HEK293 (cell line): Measurements from ENCODE around the gene WNT4.
A peak's percentile ranks its signal among the peaks of the same experiment; 100 is the strongest.

Experiments
- GLI2 ChIP-seq: fragments of 450-650 bp; formaldehyde crosslinking; IDR thresholded peaks from 2 replicates; pipeline ENCODE4; 2017; ENCODE audit warnings: missing biosample characterization, missing genetic modification characterization, low read depth, borderline replicate concordance
- GLIS1 ChIP-seq: fragments of 450-650 bp; formaldehyde crosslinking; IDR thresholded peaks from 2 replicates; pipeline ENCODE4 v1.5.1; 2016; ENCODE audit warnings: missing biosample characterization, missing genetic modification characterization
- GLIS2 ChIP-seq: fragments of 450-650 bp; formaldehyde crosslinking; IDR thresholded peaks from 2 replicates; pipeline ENCODE4 v1.5.1; 2016; ENCODE audit warnings: missing biosample characterization, missing genetic modification characterization
- HOXA7 ChIP-seq: sonication (generic); formaldehyde crosslinking; IDR thresholded peaks from 2 replicates; pipeline ENCODE4 v1.8.1; 2022; ENCODE audit warnings: missing genetic modification reagents, borderline replicate concordance
- IKZF3 ChIP-seq: fragments of 450-650 bp; IDR thresholded peaks from 2 replicates; pipeline ENCODE4 v1.5.0; 2018; ENCODE audit warnings: missing biosample characterization, mild to moderate bottlenecking, missing genetic modification characterization, moderate library complexity
- KLF1 ChIP-seq: fragments of 450-650 bp; formaldehyde crosslinking; IDR thresholded peaks from 2 replicates; pipeline ENCODE4 v1.5.1; 2016; ENCODE audit warnings: missing biosample characterization, missing genetic modification characterization
- KLF10 ChIP-seq: fragments of 450-650 bp; IDR thresholded peaks from 2 replicates; pipeline ENCODE4 v1.5.1; 2018; ENCODE audit warnings: missing biosample characterization, mild to moderate bottlenecking, missing genetic modification characterization
- KLF16 ChIP-seq: fragments of 450-650 bp; formaldehyde crosslinking; IDR thresholded peaks from 2 replicates; pipeline ENCODE4 v1.5.1; 2017; ENCODE audit warnings: missing biosample characterization, missing genetic modification characterization
- KLF17 ChIP-seq: fragments of 450-650 bp; formaldehyde crosslinking; IDR thresholded peaks from 2 replicates; pipeline ENCODE4 v1.5.1; 2016; ENCODE audit warnings: missing biosample characterization, missing genetic modification characterization
- KLF9 ChIP-seq: fragments of 450-650 bp; formaldehyde crosslinking; IDR thresholded peaks from 2 replicates; pipeline ENCODE4 v1.5.1; 2016; ENCODE audit warnings: missing biosample characterization, missing genetic modification characterization, low read depth
- MZF1 ChIP-seq: fragments of 450-650 bp; formaldehyde crosslinking; IDR thresholded peaks from 2 replicates; pipeline ENCODE4 v1.5.1; 2017; ENCODE audit warnings: missing biosample characterization, missing genetic modification characterization, borderline replicate concordance
- OSR2 ChIP-seq: fragments of 450-650 bp; formaldehyde crosslinking; IDR thresholded peaks from 2 replicates; pipeline ENCODE4 v1.5.1; 2016; ENCODE audit warnings: missing biosample characterization, missing genetic modification characterization
- PRDM1 ChIP-seq: fragments of 450-650 bp; formaldehyde crosslinking; IDR thresholded peaks from 2 replicates; pipeline ENCODE4; 2016; ENCODE audit warnings: missing biosample characterization, missing genetic modification characterization
- PRDM4 ChIP-seq: fragments of 450-650 bp; formaldehyde crosslinking; IDR thresholded peaks from 2 replicates; pipeline ENCODE4 v1.5.1; 2017; ENCODE audit warnings: missing biosample characterization, missing genetic modification characterization
- SP7 ChIP-seq: fragments of 450-650 bp; formaldehyde crosslinking; IDR thresholded peaks from 2 replicates; pipeline ENCODE4 v1.5.1; 2016; ENCODE audit warnings: missing biosample characterization, missing genetic modification characterization
- TRIM28 ChIP-seq: IDR thresholded peaks from 2 replicates; pipeline ENCODE4 v1.6.1; 2011; ENCODE audit warnings: low read length, control low read depth, borderline replicate concordance
- WT1 ChIP-seq: fragments of 450-650 bp; formaldehyde crosslinking; IDR thresholded peaks from 2 replicates; pipeline ENCODE4 v1.5.1; 2016; ENCODE audit warnings: missing biosample characterization, missing genetic modification characterization
- ZBTB17 ChIP-seq: fragments of 450-650 bp; formaldehyde crosslinking; IDR thresholded peaks from 2 replicates; pipeline ENCODE4 v1.5.1; 2016; ENCODE audit warnings: missing biosample characterization, missing genetic modification characterization
- ZFHX2 ChIP-seq: fragments of 450-650 bp; formaldehyde crosslinking; conservative IDR thresholded peaks from 2 replicates; pipeline ENCODE4 v1.5.1; 2016; ENCODE audit warnings: missing biosample characterization, missing genetic modification characterization
- ZIC2 ChIP-seq: fragments of 450-650 bp; formaldehyde crosslinking; IDR thresholded peaks from 2 replicates; pipeline ENCODE4 v1.5.1; 2016; ENCODE audit warnings: missing biosample characterization, missing genetic modification characterization
- ZNF184 ChIP-seq: fragments of 450-650 bp; IDR thresholded peaks from 2 replicates; pipeline ENCODE4 v1.5.1; 2018; ENCODE audit warnings: missing biosample characterization, mild to moderate bottlenecking, missing genetic modification characterization
- ZNF202 ChIP-seq: fragments of 450-650 bp; formaldehyde crosslinking; IDR thresholded peaks from 2 replicates; pipeline ENCODE4 v1.5.1; 2016; ENCODE audit warnings: missing biosample characterization, missing genetic modification characterization, borderline replicate concordance
- ZNF350 ChIP-seq: fragments of 450-650 bp; formaldehyde crosslinking; IDR thresholded peaks from 2 replicates; pipeline ENCODE4 v1.5.0; 2017; ENCODE audit warnings: missing biosample characterization, mild to moderate bottlenecking, missing genetic modification characterization
- ZNF426 ChIP-seq: fragments of 450-650 bp; formaldehyde crosslinking; IDR thresholded peaks from 2 replicates; pipeline ENCODE4 v1.5.1; 2017; ENCODE audit warnings: missing biosample characterization, missing genetic modification characterization, mild to moderate bottlenecking, inconsistent platforms, moderate library complexity
- ZNF548 ChIP-seq: fragments of 450-650 bp; formaldehyde crosslinking; IDR thresholded peaks from 2 replicates; pipeline ENCODE4 v1.5.1; 2016; ENCODE audit warnings: missing biosample characterization, missing genetic modification characterization
- ZNF560 ChIP-seq: fragments of 450-650 bp; formaldehyde crosslinking; IDR thresholded peaks from 2 replicates; pipeline ENCODE4 v1.5.1; 2017; ENCODE audit warnings: missing biosample characterization, missing genetic modification characterization, borderline replicate concordance
- ZNF600 ChIP-seq: fragments of 450-650 bp; formaldehyde crosslinking; IDR thresholded peaks from 2 replicates; pipeline ENCODE4 v1.5.1; 2016; ENCODE audit warnings: missing biosample characterization, missing genetic modification characterization
- ZNF629 ChIP-seq: fragments of 450-650 bp; formaldehyde crosslinking; IDR thresholded peaks from 2 replicates; pipeline ENCODE4 v1.5.1; 2017; ENCODE audit warnings: missing biosample characterization, missing genetic modification characterization
- ZNF664 ChIP-seq: fragments of 450-650 bp; formaldehyde crosslinking; IDR thresholded peaks from 2 replicates; pipeline ENCODE4 v1.5.1; 2016; ENCODE audit warnings: missing biosample characterization, missing genetic modification characterization
- ZNF677 ChIP-seq: fragments of 450-650 bp; IDR thresholded peaks from 2 replicates; pipeline ENCODE4 v1.5.0; 2018; ENCODE audit warnings: missing biosample characterization, mild to moderate bottlenecking, missing genetic modification characterization, moderate library complexity
- ZNF707 ChIP-seq: fragments of 450-650 bp; formaldehyde crosslinking; IDR thresholded peaks from 2 replicates; pipeline ENCODE4 v1.5.1; 2016; ENCODE audit warnings: missing biosample characterization, missing genetic modification characterization
- ZSCAN18 ChIP-seq: fragments of 450-650 bp; formaldehyde crosslinking; IDR thresholded peaks from 2 replicates; pipeline ENCODE4 v1.5.1; 2016; ENCODE audit warnings: missing biosample characterization, missing genetic modification characterization
- ZXDB ChIP-seq: fragments of 450-650 bp; formaldehyde crosslinking; IDR thresholded peaks from 2 replicates; pipeline ENCODE4 v1.5.1; 2016; ENCODE audit warnings: missing biosample characterization, missing genetic modification characterization
- TF ChIP-seq, protein P1 (sequence below): fragments of 450-650 bp; formaldehyde crosslinking; IDR thresholded peaks from 2 replicates; pipeline ENCODE4 v1.5.1; 2016; ENCODE audit warnings: missing biosample characterization, missing genetic modification characterization

Gene WNT4

GRCh38 chr1:22114083-22115012, 28.5 kb downstream of the WNT4 start (continued):
- TF ChIP-seq ZNF184 (tag by site-specific recombination) (no peak), ZNF664 (no peak), KLF9 (peak; percentile 44; the same call in 1 of the 2 replicates), MZF1 (tag by site-specific recombination) (peak; percentile 40; the same call in 1 of the 2 replicates), KLF10 (tag by site-specific recombination) (peak; percentile 73), GLI2 (no peak), ZNF548 (tag by site-specific recombination) (no peak), GLIS1 (peak; percentile 62; the same call in 1 of the 2 replicates), KLF1 (tag by site-specific recombination) (peak; percentile 72), ZNF350 (tag by site-specific recombination) (no peak), IKZF3 (peak; percentile 79), PRDM4 (no peak), ZNF707 (tag by site-specific recombination) (no peak), TRIM28 (peak; percentile 15; the same call in 1 of the 2 replicates), ZFHX2 (tag by site-specific recombination) (peak; percentile 29; the same call in 1 of the 2 replicates), HOXA7 (CRISPR knock-in tag) (no peak), ZBTB17 (tag by site-specific recombination) (peak; percentile 40; the same call in 1 of the 2 replicates), PRDM1 (0 out of 2 replicates have a peak, but pooled peaks have one; percentile 21), SP7 (tag by site-specific recombination) (no peak), ZNF560 (tag by site-specific recombination) (no peak), WT1 (tag by site-specific recombination) (peak; percentile 56; the same call in 1 of the 2 replicates), ZNF677 (tag by site-specific recombination) (no peak), ZNF600 (tag by site-specific recombination) (peak; percentile 91), ZSCAN18 (no peak), ZNF426 (no peak), ZNF629 (tag by site-specific recombination) (peak; percentile 91), GLIS2 (tag by site-specific recombination) (peak; percentile 68), ZNF202 (tag by site-specific recombination) (no peak), ZIC2 (tag by site-specific recombination) (peak; percentile 90), OSR2 (tag by site-specific recombination) (peak; percentile 72), KLF17 (tag by site-specific recombination) (peak; percentile 49; the same call in 1 of the 2 replicates), ZXDB (tag by site-specific recombination) (peak; percentile 54), KLF16 (tag by site-specific recombination) (peak; percentile 71)
- TF ChIP-seq, protein P1, sequence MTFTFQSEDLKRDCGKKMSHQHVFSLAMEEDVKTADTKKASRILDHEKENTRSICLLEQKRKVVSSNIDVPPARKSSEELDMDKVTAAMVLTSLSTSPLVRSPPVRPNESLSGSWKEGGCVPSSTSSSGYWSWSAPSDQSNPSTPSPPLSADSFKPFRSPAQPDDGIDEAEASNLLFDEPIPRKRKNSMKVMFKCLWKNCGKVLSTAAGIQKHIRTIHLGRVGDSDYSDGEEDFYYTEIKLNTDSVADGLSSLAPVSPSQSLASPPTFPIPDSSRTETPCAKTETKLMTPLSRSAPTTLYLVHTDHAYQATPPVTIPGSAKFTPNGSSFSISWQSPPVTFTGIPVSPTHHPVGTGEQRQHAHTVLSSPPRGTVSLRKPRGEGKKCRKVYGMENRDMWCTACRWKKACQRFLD = peak; percentile 94
